H9 (cell line): ENCODE measurements around the gene E4F1. TPM values are rescaled to one million over a fixed set of nuclear protein-coding genes. Genes with fewer than 3 reads are reported as not detected.

Experiments
- DNase-seq: peaks from one replicate; pipeline ENCODE4 v3.0.0-alpha.2; 2017
- H2AFZ ChIP-seq: one replicate; pipeline ENCODE4 v1.6.1; 2013; ENCODE audit warnings: mild to moderate bottlenecking, low read length, control low read depth, moderate library complexity
- H2AK5ac ChIP-seq: 2 replicates; pipeline ENCODE4 v1.6.1; 2013; ENCODE audit warnings: low read length, control low read depth, mixed read lengths; ENCODE audit not compliant: insufficient read length
- H2BK120ac ChIP-seq: one replicate; pipeline ENCODE4 v1.6.1; 2013; ENCODE audit warnings: low read depth, mild to moderate bottlenecking, low read length, control low read depth, inconsistent platforms; ENCODE audit not compliant: poor library complexity, severe bottlenecking
- H2BK12ac ChIP-seq: 2 replicates; pipeline ENCODE4 v1.6.1; 2013; ENCODE audit warnings: low read length, control low read depth, mixed read lengths, low read depth; ENCODE audit not compliant: insufficient read length
- H2BK15ac ChIP-seq: 2 replicates; pipeline ENCODE4 v1.6.1; 2013; ENCODE audit warnings: low read depth, low read length, control low read depth
- H2BK20ac ChIP-seq: one replicate; pipeline ENCODE4 v1.6.1; 2013; ENCODE audit warnings: low read depth, mild to moderate bottlenecking, low read length, control low read depth, inconsistent platforms; ENCODE audit not compliant: poor library complexity, severe bottlenecking
- H2BK5ac ChIP-seq: 2 replicates; pipeline ENCODE4 v1.6.1; 2013; ENCODE audit warnings: low read length, control low read depth, mixed read lengths; ENCODE audit not compliant: insufficient read length
- H3K14ac ChIP-seq: 2 replicates; pipeline ENCODE4 v1.6.1; 2013; ENCODE audit warnings: low read length, control low read depth; ENCODE audit not compliant: insufficient read depth
- H3K18ac ChIP-seq: 2 replicates; pipeline ENCODE4 v1.6.1; 2013; ENCODE audit warnings: low read depth, mild to moderate bottlenecking, mixed read lengths, low read length, control low read depth; ENCODE audit not compliant: insufficient read length
- H3K23ac ChIP-seq: 2 replicates; pipeline ENCODE4 v1.6.1; 2013; ENCODE audit warnings: low read length, control low read depth, mixed read lengths, low read depth; ENCODE audit not compliant: insufficient read length
- H3K23me2 ChIP-seq: 2 replicates; pipeline ENCODE4 v1.6.1; 2013; ENCODE audit warnings: low read depth, mild to moderate bottlenecking, mixed read lengths, low read length, control low read depth; ENCODE audit not compliant: insufficient read length, poor library complexity, severe bottlenecking
- H3K27ac ChIP-seq: 2 replicates; pipeline ENCODE4 v1.5.1; 2013; ENCODE audit warnings: low read length, control low read depth, mixed read lengths, low read depth; ENCODE audit not compliant: insufficient read length
- H3K27me3 ChIP-seq: 2 replicates; pipeline ENCODE4 v1.6.1; 2013; ENCODE audit warnings: low read length, control low read depth, inconsistent platforms; ENCODE audit not compliant: insufficient read depth
- H3K4ac ChIP-seq: 2 replicates; pipeline ENCODE4 v1.6.1; 2013; ENCODE audit warnings: low read depth, mild to moderate bottlenecking, control low read depth, inconsistent platforms, low read length, moderate library complexity
- H3K4me1 ChIP-seq: 2 replicates; pipeline ENCODE4 v1.6.1; 2013; ENCODE audit warnings: low read length, control low read depth, inconsistent platforms; ENCODE audit not compliant: insufficient read depth
- H3K4me2 ChIP-seq: 2 replicates; pipeline ENCODE4 v1.6.1; 2013; ENCODE audit warnings: low read length, control low read depth, mixed read lengths; ENCODE audit not compliant: insufficient read length, insufficient read depth
- H3K56ac ChIP-seq: 2 replicates; pipeline ENCODE4 v1.6.1; 2013; ENCODE audit warnings: low read depth, mild to moderate bottlenecking, mixed read lengths, low read length, control low read depth; ENCODE audit not compliant: insufficient read length
- H3K79me1 ChIP-seq: 2 replicates; pipeline ENCODE4 v1.6.1; 2013; ENCODE audit warnings: low read depth, mild to moderate bottlenecking, moderate library complexity, low read length, control low read depth, inconsistent platforms; ENCODE audit not compliant: insufficient read depth, poor library complexity, severe bottlenecking
- H3K79me2 ChIP-seq: 2 replicates; pipeline ENCODE4 v1.6.1; 2013; ENCODE audit warnings: low read length, control low read depth, inconsistent platforms; ENCODE audit not compliant: insufficient read depth
- H3K9ac ChIP-seq: 2 replicates; pipeline ENCODE4 v1.6.1; 2013; ENCODE audit warnings: low read length, control low read depth, mixed read lengths; ENCODE audit not compliant: insufficient read length; ENCODE audit errors: extremely low read depth
- H3K9me3 ChIP-seq: one replicate; pipeline ENCODE4 v1.6.1; 2013; ENCODE audit warnings: low read depth, low read length, inconsistent platforms; ENCODE audit not compliant: control insufficient read depth
- H3T11ph ChIP-seq: one replicate; pipeline ENCODE4 v1.6.1; 2013; ENCODE audit warnings: mild to moderate bottlenecking, low read length, control low read depth, inconsistent platforms
- H4K20me1 ChIP-seq: one replicate; pipeline ENCODE4 v1.6.1; 2013; ENCODE audit not compliant: control insufficient read depth, insufficient read length, insufficient read depth
- H4K5ac ChIP-seq: 2 replicates; pipeline ENCODE4 v1.6.1; 2013; ENCODE audit warnings: low read depth, mild to moderate bottlenecking, mixed read lengths, low read length, control low read depth; ENCODE audit not compliant: insufficient read length
- H4K8ac ChIP-seq: replicated peaks from 2 replicates; pipeline ENCODE4 v1.6.1; 2013; ENCODE audit warnings: low read length, control low read depth, mixed read lengths, low read depth; ENCODE audit not compliant: insufficient read length
- H4K91ac ChIP-seq: 2 replicates; pipeline ENCODE4 v1.6.1; 2013; ENCODE audit warnings: low read depth, mild to moderate bottlenecking, moderate library complexity, mixed read lengths, low read length, control low read depth; ENCODE audit not compliant: insufficient read length
- H3K27ac Mint-ChIP-seq, 3 experiments: 2 replicates in 2 of 3; 3 replicates in 1 of 3; pipeline ENCODE4 v1.8.0; 2020 to 2021; ENCODE audit warnings: mixed read lengths in 3 of 3, mild to moderate bottlenecking in 1 of 3, moderate library complexity in 1 of 3
- H3K27me3 Mint-ChIP-seq: 2 replicates; pipeline ENCODE4 v1.8.0; 2021; ENCODE audit warnings: low read depth, mild to moderate bottlenecking, moderate library complexity, mixed read lengths
- H3K36me3 Mint-ChIP-seq, 3 experiments: 2 replicates in 2 of 3; 3 replicates in 1 of 3; pipeline ENCODE4 v1.8.0; 2020 to 2021; ENCODE audit warnings: low read depth in 3 of 3, mixed read lengths in 3 of 3; ENCODE audit not compliant: insufficient read depth in 1 of 3
- H3K4me1 Mint-ChIP-seq, 2 experiments: 2 replicates each; pipeline ENCODE4 v1.8.0; 2020; ENCODE audit warnings: mixed read lengths in 2 of 2
- H3K4me3 Mint-ChIP-seq, 2 experiments: 2 replicates in 1 of 2; 3 replicates in 1 of 2; pipeline ENCODE4 v1.8.0; 2020 to 2021; ENCODE audit warnings: mild to moderate bottlenecking in 2 of 2, mixed read lengths in 2 of 2, moderate library complexity in 1 of 2
- H3K9me3 Mint-ChIP-seq, 2 experiments: 2 replicates in 1 of 2; 3 replicates in 1 of 2; pipeline ENCODE4 v1.8.0; 2020; ENCODE audit warnings: mild to moderate bottlenecking in 2 of 2, mixed read lengths in 2 of 2, moderate library complexity in 1 of 2
- WGBS: extraction: QIAGEN DNeasy Blood & Tissue Kit; methylation state at CpG from one replicate; pipeline ENCODE4 v1.1.7; 2013; ENCODE audit warnings: missing lambda C conversion rate, low lambda C conversion rate, mixed read lengths; ENCODE audit not compliant: insufficient read length; ENCODE audit errors: extremely low coverage; 5-methylcytosine and 5-hydroxymethylcytosine counted together
- total RNA-seq: library from RNA; stranded (reverse); gene quantifications from 2 replicates; pipeline ENCODE4 v1.2.1, GENCODE V29; 2021
- TF ChIP-seq, protein P1 (sequence below): fragments of 200-600 bp; sonication (generic); conservative IDR thresholded peaks from 3 replicates; pipeline ENCODE4 v1.8.0; 2021; ENCODE audit warnings: antibody characterized with exemption, mild to moderate bottlenecking

E4F1 gene
- total RNA-seq, 1 experiment from 2014 or later: 35.9 TPM

DNA sequence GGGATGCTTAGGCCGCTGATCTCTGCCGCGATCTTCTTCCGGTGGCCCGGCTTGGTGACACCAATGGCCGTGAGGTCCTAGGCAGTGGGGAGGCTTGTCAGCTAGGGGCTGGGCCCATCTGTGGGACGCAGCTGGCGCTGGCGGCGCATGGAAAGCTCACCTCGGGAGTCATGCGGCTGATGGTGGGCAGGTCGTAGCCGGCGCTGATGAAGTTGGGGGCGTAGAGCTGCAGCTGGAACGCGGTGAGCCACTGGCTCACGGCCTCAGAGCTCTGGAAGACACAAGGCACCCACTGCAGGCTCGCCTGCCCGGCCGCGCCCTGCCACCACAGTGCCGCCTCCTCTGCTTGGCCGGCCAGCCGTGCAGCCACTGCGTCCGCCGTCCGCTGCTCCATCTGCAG lies 39.7 kb upstream of the E4F1 start:
- Mint-ChIP-seq H3K4me3 (no peak overlapping the region; a peak in 1 of 5 replicates), H3K27ac (0 out of 7 replicates have a peak overlapping the region, but pooled peaks of 1 of the 3 experiments have one; percentile 44), H3K27me3 (no peaks in the 10 kb centered on the region; the same call in 1 of the 2 replicates), H3K9me3 (no peaks in the 10 kb centered on the region), H3K4me1 (peaks cover 3 to 7% of the 10 kb centered on the region in 2 experiments), H3K36me3 (peaks cover 0 to 9% (median 4%) of the 10 kb centered on the region in 3 experiments; a peak in 3 of 7 replicates)
- peaks cover 3% of the 10 kb centered on the region for H4K20me1 ChIP-seq
- no peak overlapping the region for H3K4me2 ChIP-seq
- no peak overlapping the region for H3K27ac ChIP-seq
- TF ChIP-seq, protein P1, sequence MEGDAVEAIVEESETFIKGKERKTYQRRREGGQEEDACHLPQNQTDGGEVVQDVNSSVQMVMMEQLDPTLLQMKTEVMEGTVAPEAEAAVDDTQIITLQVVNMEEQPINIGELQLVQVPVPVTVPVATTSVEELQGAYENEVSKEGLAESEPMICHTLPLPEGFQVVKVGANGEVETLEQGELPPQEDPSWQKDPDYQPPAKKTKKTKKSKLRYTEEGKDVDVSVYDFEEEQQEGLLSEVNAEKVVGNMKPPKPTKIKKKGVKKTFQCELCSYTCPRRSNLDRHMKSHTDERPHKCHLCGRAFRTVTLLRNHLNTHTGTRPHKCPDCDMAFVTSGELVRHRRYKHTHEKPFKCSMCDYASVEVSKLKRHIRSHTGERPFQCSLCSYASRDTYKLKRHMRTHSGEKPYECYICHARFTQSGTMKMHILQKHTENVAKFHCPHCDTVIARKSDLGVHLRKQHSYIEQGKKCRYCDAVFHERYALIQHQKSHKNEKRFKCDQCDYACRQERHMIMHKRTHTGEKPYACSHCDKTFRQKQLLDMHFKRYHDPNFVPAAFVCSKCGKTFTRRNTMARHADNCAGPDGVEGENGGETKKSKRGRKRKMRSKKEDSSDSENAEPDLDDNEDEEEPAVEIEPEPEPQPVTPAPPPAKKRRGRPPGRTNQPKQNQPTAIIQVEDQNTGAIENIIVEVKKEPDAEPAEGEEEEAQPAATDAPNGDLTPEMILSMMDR: no peak
- no peaks in the 10 kb centered on the region for H3K4me1 ChIP-seq
- H3K56ac ChIP-seq: no peak overlapping the region
- no peak overlapping the region for H3K14ac ChIP-seq
- no peak overlapping the region for H3K18ac ChIP-seq
- no peak overlapping the region for H3K9ac ChIP-seq
- no peaks in the 10 kb centered on the region for H3K79me1 ChIP-seq
- H3K23me2 ChIP-seq: no peaks in the 10 kb centered on the region
- H2BK15ac ChIP-seq: no peak overlapping the region
- no peak overlapping the region for H4K91ac ChIP-seq
- no peak overlapping the region for H3K23ac ChIP-seq
- H2AK5ac ChIP-seq: no peak overlapping the region
- no peaks in the 10 kb centered on the region for H3K9me3 ChIP-seq
- no peak overlapping the region for H3T11ph ChIP-seq
- H2BK20ac ChIP-seq: no peak overlapping the region
- WGBS: no CpG with 5 or more reads among the region's 30 CpGs
- H3K79me2 ChIP-seq: no peaks in the 10 kb centered on the region
- no peak overlapping the region for H3K4ac ChIP-seq
- no peak overlapping the region for H2BK5ac ChIP-seq
- no peak for DNase-seq
- no peak overlapping the region for H2BK120ac ChIP-seq
- H2AFZ ChIP-seq: no peak overlapping the region
- no peak overlapping the region for H2BK12ac ChIP-seq
- no peaks in the 10 kb centered on the region for H3K27me3 ChIP-seq
- no peak overlapping the region for H4K8ac ChIP-seq
- no peak overlapping the region for H4K5ac ChIP-seq
